SK-N-MC (cell line): Measurements from ENCODE around the gene PTPRG.

Experiments used
- EZH2 ChIP-seq: fragments of 200-600 bp; sonication (generic); IDR thresholded peaks from one replicate; pipeline ENCODE4 v1.6.1; 2017; ENCODE audit warnings: antibody characterized with exemption
- POLR2AphosphoS5 ChIP-seq: IDR thresholded peaks from 2 replicates; pipeline ENCODE4 v1.6.1; 2012; ENCODE audit warnings: mild to moderate bottlenecking, low read depth, low read length, borderline replicate concordance

- TF ChIP-seq EZH2 (no peak), POLR2AphosphoS5 (no peak)
These were observed 571.6 kb downstream of the PTPRG start for GRCh38 chr3:62133015-62133414.
